ENCODE results near the gene STAG1.
"Not testable (repeated sequence)": the region's sequence is repeated elsewhere in the genome, so short reads cannot be mapped to it uniquely, and the experiment has no call there.

Gene STAG1

GRCh38 chr3:136642711-136643110 lies 109.5 kb downstream of the STAG1 start:
- DNase-seq, result no peak

GRCh38 chr3:136639069-136639468 lies 113.1 kb downstream of the STAG1 start:
- DNase-seq, result no peak

DNA sequence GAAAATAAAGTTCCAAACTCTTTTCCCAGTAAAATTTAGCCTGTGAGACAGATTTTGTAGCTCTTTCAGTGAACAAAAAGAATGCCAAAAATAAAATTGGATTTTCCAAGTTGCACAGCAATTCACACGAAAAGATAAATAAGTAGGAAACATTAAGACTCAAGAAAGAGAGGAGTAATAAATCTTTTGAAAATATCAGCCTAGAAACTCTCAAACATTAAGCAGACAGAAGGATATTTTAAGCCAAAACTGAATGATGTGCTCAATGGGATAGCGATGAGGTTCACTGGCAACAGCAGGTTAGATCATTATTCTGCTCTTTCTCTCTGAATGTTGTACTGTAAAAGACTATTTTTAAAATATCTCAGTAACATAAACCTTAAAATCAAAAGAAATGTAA lies 115.0 kb downstream of the STAG1 start:
- no peak for DNase-seq

DNA sequence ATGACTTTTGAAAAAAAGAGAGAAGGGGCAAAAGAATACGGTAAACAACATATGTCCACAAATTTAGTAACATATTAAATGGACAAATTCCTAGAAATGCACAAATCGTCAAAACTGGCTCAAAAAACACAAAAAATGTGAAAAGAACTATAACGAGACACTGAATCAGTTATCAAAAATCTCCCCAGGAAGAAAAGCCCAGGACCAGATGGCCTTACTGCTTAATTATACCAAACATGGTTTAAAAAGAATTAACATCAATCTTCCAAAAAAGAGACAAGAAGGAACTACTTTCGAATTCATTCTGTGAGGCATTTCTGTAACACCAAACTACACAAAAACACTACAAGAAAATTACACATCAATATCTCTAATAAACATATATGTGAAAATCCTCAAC lies 117.4 kb downstream of the STAG1 start:
- no peak for DNase-seq

DNA sequence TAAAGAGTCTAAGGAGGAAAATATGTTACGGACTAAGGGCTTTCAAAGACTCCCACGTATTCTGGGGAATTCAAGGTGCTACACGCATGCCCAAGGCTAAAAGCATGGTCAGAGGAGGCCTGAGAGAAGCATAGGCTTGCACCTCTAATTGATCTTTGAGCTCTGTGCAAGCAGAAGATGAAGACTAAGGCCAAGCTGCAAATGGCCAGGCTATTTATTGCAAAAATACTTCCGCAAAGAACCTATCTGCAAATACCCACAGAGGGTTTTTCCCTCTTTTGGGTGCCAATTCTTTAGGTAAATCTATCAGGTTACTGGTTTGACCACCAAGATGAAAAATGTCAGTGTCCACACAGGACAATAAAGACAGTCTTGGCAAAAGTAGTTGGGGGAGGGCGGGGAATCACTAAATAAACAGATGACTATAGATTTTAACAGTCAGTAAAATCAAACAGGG lies 119.5 kb downstream of the STAG1 start:
- DNase-seq, result no peak

GRCh38 chr3:136631424-136631823 lies 120.8 kb downstream of the STAG1 start:
- no peak for DNase-seq

- DNase-seq, result no peak
Observed at GRCh38 chr3:136630915-136631314, 121.3 kb downstream of the STAG1 start.

DNA sequence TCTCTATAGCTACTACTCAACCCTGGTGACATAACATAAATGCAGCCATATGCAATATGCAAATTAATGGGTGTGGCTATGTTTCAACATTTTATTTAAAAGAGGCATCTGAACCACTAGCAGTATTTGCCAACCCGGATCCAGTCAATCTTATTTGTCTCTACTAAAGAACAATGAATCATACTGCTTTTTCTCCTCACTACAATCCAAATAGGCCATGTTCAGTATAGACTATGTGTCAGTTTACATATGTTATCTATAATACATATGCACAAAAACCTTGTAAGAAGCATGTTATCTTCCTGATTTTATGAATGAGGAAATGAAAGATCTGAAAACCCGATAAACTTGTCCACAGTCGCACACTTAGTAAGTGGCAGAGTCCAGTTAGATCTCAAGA lies 125.7 kb downstream of the STAG1 start:
- no peak for DNase-seq

GRCh38 chr3:136624894-136625815 lies 127.0 kb downstream of the STAG1 start:
- DNase-seq, result no peak

DNA sequence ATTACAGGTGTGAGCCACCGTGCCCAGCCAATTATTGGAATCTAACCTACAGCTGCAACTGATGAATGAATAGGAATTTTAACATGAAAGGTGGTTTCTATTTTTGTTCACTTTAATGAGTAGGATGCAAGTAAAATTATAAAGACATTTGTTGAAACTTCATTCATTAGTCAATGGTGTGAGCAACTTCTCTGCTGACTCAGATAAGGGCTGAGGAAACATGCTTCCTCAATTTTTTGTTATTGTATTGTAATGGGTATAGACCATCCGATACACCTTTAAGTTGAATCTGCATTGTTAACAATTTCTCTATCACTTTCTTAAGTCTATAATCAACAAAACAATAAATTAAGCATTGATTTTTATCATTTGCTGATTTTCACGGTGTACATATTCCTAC lies 127.8 kb downstream of the STAG1 start:
- no peak for DNase-seq

GRCh38 chr3:136621628-136622027 lies 130.6 kb downstream of the STAG1 start:
- no peak for DNase-seq

DNA sequence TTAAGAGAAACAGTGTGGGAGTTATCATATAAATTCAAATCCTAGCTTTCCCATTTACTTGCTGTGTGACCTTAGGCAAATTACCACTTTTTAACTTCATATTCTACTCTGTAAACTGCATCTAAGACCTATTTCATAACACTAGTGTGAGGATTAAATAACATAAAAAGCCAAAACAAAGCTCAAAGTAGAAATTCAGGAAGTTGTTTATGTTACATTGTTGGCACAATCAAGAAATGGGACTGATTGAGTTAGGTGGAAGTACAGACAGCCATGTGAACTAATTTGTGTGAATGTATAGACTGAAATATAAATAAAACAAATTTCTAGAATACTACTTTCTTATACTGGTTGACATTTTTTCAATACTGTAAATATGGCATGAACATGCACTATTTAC lies 131.7 kb downstream of the STAG1 start:
- DNase-seq, result no peak

GRCh38 chr3:136617969-136618525 lies 134.1 kb downstream of the STAG1 start:
- not testable (repeated sequence) for DNase-seq

DNA sequence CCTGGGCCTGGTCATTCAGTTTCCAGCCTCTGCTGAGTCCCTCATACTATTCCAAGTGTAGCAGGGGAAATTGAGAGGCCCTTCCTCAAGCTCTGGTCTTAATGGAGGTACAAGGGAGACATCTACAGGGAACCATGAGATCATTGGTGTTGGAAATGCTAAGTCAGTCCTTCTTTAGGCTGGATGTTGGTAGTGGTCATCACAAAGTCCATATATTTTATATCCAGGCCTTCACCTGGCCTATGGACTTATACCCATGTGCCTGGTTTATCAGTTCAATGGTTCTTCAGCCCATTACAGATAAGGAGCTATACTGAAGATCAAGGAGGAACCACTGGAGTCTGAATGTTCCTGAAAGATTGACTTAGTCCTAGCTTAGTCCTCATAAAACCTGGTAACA lies 135.0 kb downstream of the STAG1 start:
- DNase-seq, result no peak

DNA sequence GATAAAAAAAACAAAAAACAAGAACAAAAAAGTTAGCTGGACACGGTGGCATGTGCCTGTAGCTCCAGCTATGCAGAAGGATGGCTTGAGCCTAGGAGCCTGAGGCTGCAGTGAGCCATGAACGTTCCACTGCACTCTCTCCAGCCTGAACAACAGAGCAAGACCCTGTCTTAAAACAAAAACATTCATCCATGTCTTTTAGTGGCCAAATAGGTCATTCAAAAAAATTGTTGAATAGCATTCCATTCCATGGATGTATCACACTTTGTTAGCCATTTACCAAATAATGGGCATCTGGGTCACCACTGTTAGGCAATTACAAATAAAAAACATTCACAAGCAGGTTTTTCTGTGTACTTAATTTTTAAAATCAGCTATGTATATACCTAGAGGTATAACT lies 139.7 kb downstream of the STAG1 start:
- DNase-seq, result no peak

DNA sequence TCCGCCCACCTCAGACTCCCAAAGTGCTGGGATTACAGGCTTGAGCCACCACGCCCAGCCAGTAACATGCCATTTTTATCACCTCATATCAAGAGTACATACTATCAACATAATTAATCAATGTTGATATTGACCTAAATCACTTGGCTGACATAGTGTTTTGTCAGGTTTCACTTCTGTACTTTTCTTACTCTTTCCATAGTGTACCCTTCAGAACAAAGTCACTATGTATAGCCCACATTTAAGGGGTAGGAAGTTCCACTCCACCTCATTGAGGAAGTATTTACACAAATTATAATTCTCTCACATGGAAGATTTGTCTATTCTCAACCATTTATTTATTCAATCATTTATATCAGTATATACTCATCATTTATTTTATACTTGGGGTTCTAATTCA lies 145.2 kb downstream of the STAG1 start:
- no peak for DNase-seq

DNA sequence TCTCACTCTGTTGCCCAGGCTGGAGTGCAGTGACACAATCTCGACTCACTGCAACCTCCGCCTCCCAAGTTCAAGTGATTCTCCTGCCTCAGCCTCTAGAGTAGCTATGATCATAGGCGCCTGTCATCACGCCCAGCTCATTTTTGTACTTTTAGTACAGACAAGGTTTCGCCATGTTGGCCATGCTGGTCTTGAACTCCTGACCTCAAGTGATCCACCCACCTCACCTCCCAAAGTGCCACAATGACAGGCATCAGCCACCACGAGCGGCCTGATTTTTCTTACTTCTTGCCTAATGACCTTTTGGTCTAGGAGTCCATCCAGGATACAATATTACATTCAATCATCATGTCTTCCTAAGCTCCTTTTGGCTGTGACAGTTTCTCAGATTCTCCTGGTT lies 146.0 kb downstream of the STAG1 start:
- DNase-seq, result not testable (repeated sequence)

DNA sequence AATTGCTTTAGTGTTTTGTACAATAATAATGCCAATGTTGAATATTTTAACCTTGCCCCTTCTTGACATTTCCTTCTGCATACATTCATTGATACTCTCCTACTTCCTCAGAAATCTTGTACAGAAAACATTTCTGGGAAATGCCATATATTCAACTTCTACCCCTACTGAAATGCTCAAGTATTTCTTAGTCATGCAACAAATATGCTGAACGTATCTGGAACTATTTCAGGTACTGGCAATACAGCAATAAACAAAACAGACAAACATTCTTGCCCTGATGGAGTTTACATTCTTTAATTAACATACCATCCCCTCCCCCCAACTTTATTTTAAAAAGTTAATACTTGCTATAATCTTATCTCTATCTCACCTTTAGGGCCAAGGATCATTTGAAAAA lies 147.2 kb downstream of the STAG1 start:
- no peak for DNase-seq

DNA sequence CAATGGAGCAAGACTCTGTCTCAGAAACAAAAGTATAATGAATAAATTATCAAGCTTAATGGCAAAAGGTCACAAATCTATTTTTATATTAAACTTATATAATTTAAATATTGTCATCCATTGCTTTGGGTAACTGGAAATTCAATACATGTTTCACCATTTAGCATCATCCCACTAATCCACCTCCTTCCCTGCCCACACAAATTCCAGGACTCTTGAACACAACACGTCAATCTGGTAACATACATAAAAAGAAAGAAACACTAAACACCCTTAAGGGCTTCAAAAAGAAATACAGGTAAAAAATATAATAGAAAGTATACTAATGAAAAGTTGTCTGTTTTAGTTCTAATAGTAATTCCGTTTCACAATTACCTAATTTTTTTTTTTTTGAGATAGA lies 149.4 kb downstream of the STAG1 start:
- DNase-seq, result no peak

- no peak for DNase-seq
Observed at GRCh38 chr3:136595913-136596697, 156.1 kb downstream of the STAG1 start.

DNA sequence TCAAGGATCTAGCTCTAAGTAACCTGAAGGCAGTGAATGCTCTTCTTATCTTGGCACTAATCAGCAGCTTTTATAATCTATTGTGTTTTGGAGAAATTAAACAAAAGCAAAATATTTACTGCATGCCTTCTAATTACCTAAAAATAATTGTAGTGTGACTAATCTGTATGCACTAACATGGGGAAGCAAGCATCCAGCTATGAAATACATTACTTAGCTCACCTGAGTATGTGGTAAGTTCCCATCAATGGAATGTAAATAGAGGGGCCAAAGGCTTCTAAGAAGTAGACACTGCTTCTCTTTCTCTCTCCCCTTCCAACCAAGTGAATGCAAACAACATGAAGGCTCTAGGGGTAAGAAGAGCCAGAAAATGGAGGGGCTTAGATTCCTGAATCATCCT lies 165.6 kb downstream of the STAG1 start:
- no peak for DNase-seq

GRCh38 chr3:136584728-136585127 lies 167.4 kb downstream of the STAG1 start:
- no peak for DNase-seq

- DNase-seq, result no peak
Observed at GRCh38 chr3:136583823-136584222, 168.4 kb downstream of the STAG1 start.

- no peak for DNase-seq
Observed at GRCh38 chr3:136577791-136578190, 174.4 kb downstream of the STAG1 start.

Data from stimulated activated CD4-positive, alpha-beta T cell treated with anti-CD3 and anti-CD28 coated beads, Interleukin-2, amount 100 ng/mL, for 48 hours (primary cell).